Stimulated activated CD4-positive, alpha-beta T cell treated with anti-CD3 and anti-CD28 coated beads, TNF-alpha, amount 100 ng/mL, for 1 hour (primary cell): ENCODE results near the gene SMIM33.
A peak's percentile ranks its signal among the peaks of the same experiment; 100 is the strongest.
"Not testable (repeated sequence)": the region's sequence is repeated elsewhere in the genome, so short reads cannot be mapped to it uniquely, and the experiment has no call there.

ENCODE experiments used
- DNase-seq, 3 donors: peaks; one replicate each; pipeline ENCODE4 v3.0.0-alpha.2; 2020; ENCODE audit warnings: low read depth in 3 of 3, low spot score in 1 of 3

The SMIM33 gene

DNA sequence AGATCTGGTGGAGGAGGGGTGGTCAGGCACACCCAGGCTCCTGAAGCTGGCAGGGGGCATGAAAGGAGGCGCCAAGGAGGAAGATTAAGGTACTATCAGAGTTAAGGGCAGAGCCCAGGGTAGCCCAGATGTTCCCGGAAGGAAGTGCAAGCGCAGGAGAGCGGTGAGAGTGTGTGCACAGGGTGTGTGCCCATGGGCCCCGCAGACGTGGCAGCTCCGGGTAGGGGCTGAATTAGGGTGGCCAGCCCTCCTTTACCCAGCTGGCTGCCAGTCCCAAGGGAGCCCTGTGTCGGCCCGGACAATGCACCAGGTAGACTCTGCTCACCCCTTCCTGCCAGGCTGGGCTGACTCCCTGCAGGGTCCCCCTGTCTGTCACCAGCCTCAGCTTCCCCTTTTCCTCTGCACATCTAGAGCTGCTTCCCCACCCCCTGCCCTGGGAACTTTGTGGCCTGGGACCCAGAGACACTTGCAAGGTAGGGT, at the start of gene SMIM33:
SMIM33 (plus strand) TSS at position 184 of the 480 bp plus-strand sequence; CDS start at position 302, 118 bp downstream.
- no peak for DNase-seq

DNA sequence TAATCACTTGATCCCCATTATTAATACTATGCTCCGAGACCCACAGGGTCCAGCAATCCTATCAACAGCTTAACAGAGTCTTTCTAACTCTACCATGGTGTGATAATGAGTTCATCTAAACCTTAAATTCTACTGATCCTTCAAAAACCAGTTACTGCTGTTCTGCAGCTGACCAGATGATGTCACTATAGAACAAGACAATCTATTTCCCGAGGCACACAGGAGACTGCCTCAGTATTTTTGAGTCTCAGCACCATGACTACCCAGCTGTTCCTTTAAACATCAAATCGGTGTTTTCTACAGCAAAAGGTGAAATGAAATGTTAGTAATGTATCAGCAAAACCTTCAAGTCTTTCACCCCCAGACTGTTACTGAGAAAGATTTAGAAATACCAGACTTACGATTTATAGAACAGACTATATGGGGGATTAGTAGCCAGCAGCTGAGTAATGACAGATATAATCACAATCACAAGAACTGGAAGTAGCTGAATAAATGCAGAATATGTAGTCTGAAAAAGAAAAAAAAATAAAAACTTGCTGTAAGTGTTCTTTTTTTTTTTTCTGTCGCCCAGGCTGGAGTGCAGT, 48.4 kb upstream of the SMIM33 start:
- peak in 2 of 3 donors; percentile 20 to 21 for DNase-seq

GRCh38 chr5:139425497-139425896, 45.3 kb upstream of the SMIM33 start:
- no peak for DNase-seq

DNA sequence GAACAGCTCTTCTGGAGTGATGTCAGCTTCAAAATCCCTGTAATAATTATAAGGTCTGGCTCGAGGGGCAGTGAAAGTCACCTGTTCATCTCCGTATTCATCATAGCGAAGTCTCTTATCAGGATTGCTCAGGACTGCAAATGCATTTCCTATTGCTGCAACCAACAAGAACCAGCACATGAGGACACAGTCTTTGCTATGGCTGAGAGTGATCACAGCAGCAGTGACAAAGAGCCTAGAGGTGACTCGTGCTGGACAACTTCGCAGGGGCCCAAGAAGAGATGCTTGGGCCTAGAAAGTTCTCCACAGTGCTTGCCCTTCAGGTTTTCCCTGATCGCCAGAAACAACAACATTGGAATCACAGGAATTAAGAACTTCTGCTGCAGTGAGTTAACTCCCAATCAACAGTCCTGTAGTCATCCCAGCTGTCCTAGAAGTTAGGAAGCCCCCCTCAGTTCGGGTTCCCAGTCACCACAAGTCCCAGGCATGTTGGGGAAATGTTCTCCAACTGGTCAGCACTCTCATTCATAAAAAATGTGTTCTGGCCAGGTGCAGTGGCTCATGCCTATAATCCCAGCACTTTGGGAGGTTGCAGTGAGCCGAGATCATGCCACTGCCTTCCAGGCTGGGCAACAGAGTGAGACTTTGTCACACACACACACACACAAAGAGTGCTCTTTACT, 44.5 kb upstream of the SMIM33 start:
- DNase-seq = no peak

GRCh38 chr5:139430015-139430414, 40.8 kb upstream of the SMIM33 start:
- no peak for DNase-seq

DNA sequence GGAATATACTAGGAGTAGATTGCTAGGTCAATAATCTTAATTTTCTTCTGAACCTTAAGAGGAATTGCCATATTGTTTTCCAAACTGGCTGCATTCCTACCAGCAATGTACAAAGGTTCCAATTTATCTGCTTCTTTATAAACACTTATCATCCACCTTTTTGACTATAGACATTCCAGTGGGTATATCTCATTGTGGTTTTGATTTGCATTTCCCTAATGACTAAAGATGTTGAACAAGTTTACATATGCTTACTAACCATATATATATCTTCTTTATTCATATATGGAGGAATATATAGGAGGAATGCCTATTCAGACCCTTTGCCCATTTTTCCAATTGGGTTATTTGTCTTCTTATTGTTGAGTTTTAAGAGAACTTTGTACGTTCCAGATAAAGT, 39.1 kb upstream of the SMIM33 start:
- no peak for DNase-seq

GRCh38 chr5:139435676-139436075, 35.1 kb upstream of the SMIM33 start:
- DNase-seq = no peak

GRCh38 chr5:139438707-139439012, 32.1 kb upstream of the SMIM33 start:
- no peak for DNase-seq

DNA sequence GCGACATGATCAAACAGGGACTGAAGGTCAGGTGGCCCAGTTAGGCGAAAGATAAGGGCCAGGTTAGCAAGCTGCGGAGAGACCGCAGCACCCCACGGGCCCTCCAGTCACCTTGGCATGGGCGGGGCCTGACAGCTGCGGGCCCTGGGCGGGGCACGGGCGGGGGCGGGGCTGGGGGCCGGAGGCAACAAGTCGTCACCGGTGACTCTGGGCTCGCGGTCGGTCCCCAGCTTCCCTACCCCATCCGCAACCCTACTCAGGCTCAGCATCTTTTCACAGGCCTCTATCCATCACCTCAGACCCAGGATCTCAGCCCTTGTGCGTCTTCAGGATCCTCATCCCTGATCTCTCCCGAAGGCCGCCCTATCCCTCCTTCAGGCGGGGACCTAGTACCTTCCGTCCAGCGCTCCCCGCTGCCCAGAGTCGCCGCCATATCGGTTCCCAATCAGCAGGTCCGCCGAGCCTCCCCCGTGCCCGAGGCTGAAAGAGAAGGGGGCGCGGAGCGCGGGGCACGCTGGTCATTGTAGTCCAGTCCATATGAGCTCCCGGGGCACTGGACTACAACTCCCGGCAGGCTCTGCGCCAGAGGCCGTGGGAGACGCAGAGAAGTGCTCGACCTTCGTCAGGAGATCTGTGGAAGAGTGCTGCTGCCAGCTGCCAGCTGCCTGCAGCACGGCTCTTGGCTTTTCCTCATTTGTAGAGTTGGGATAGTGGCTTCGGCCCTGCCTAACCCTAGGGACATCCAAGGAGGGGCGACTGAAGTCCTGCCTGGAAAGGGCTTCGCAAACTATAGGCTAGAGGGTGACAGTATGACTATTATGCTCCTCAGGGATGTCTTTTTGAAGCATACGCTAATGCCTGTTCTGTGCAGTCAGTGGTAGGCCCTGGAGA, 31.5 kb upstream of the SMIM33 start, which contains the start of gene DNAJC18:
DNAJC18 (minus strand) TSS at position 513 of the 891 bp plus-strand sequence; CDS start at position 433, 80 bp downstream.
- DNase-seq = peak; percentile 64 to 84 (median 70)

GRCh38 chr5:139440416-139440815, 30.4 kb upstream of the SMIM33 start:
- not testable (repeated sequence) for DNase-seq

- DNase-seq = no peak
Observed at GRCh38 chr5:139443831-139444453, 26.9 kb upstream of the SMIM33 start.

DNA sequence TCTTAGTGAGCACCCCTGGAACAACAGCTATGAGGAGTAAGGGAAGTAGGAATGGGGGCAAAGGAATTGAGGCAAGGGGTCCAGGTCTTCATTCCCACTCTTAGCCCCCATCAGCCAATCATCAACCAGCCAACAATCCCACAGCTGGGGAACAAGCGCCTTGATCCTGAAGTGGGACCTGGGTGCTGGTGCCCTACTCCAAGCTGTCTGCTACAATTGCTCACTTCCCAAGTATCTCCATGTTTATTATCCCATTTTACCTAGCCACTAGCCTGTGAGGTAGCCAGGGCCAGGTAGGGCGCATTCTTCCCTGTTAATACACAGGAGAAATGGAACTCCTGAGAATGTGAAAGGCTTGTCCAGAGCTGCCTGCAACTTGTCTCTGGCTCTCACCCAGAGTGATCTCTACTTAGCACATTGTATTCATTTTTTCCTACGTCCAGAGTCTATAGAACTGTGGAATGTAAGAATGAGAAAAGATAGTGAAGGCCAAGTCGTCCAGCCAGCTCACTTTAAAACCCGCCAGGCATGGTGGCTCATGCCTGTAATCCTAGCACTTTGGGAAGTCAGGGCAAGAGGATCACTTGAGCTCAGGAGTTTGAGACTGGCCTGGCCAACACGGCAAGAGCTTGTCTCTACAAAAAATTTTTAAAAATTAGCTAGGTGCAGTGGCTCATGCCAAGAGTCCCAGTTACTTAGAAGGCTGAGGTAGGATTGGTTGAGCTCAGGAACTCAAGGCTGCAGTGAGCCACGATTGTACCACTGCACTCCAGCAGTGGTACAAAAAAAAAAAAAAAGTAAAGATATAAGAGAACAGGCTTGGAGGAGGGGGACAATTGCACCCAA, 25.3 kb upstream of the SMIM33 start:
- DNase-seq = no peak

DNA sequence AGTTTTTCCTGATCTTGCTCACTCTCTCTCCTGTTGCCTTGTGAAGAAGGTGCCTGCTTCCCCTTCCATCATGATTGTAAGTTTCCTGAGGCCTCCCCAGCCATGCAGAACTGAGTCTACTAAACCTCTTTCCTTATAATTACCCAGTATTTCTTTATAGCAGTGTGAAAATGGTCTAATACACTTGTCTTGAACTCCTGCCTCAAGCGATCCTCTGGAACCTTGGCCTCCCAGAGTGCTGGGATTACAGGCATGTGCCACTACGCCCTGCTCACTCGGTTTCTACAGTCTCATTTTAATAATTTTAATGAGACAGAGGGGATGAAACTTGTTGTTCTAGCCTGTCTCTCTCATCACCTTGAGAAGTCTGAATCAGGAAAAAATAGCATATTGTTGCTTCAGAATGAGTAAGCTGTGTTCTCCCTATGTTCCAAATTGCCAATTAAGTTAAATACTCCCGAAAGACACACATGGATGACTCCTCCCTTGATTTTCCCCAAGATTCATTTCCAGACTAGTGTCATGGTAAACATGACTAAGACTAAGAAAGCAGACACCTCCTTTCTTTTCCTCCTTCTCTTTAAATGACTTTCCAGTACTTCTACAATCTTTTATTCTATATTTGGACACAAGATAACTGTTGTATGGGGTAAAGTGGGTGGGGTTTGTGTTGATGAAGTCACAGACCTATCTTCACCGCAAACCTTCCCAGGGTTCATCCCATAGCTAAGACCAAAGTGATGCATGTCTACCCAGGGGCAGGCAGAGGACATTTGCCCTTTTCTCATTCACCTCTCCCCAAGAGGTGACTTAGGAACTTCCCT, 23.6 kb upstream of the SMIM33 start:
- DNase-seq = no peak

- no peak for DNase-seq
Observed at GRCh38 chr5:139451176-139451575, 19.6 kb upstream of the SMIM33 start.

GRCh38 chr5:139451878-139452660, 18.7 kb upstream of the SMIM33 start:
- DNase-seq = no peak

- DNase-seq = no peak
Observed at GRCh38 chr5:139453683-139454567, 16.9 kb upstream of the SMIM33 start.

DNA sequence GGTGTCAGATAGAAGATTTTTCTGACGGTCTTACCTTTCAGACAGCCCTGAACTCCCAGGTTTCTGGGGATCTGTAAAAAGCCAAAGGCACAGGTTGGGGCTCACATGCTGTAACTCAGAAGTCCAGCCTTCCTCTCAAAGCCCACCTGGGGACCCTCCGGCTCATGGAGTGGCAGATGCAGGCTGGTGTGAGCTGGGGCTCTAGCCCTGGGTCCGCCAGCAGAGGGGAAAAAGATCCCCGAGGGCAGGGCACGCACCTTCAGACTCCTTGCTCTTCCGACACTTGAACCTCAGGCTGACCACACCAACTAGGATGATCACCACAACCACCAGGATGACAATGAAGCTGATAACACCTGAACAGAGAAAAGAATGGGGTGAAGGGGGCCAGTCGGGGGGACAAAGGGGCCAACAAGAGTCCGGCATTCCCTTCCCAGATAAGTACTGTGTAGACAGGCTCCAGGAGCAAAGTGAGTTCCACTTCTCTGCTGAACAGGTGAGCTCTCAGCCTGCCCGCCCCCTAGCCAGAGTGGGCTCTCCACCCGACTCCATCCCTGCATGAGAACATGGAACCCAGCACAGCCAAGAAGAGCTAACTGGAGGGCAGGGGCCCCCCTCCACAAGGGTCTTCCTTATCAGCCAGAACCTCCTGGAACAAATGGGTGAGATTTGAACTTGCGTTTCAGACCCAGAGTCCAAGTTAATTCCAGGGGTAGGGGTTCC, 16.1 kb upstream of the SMIM33 start:
- DNase-seq = no peak
